ENCODE measurements around the gene RCAN1. TPM values are rescaled to one million over a fixed set of nuclear protein-coding genes. Genes with fewer than 3 reads are reported as not detected.
"Not testable (repeated sequence)": the region's sequence is repeated elsewhere in the genome, so short reads cannot be mapped to it uniquely, and the experiment has no call there.

Gene RCAN1
- polyA plus RNA-seq, 2 of the 4 experiments (the other 2 are of a cell fraction) = 10.2 to 11.9 TPM

- WGBS (ENCODE audit: missing lambda C conversion rate) = 45% methylated on average over 2 of the region's 2 CpGs
- CTCF ChIA-PET = interaction anchor here (2.3 kb wide), 1 partner anchor 96 kb away, joined by 6 read pairs; no protein-coding TSS in a partner anchor
- POLR2A ChIA-PET = no interaction called here
- no peaks in the 10 kb centered on the region for H3K9me3 ChIP-seq
- no peak overlapping the region for H3K4me2 ChIP-seq
- no peak overlapping the region for H3K27ac ChIP-seq
- FAIRE-seq (no peak), ATAC-seq (no peak), DNase-seq (ENCODE audit: low read depth in 1 of 2, low spot score in 1 of 2) (no peak)
- no peak overlapping the region for H3K4me3 ChIP-seq
- H3K4me1 ChIP-seq = no peaks in the 10 kb centered on the region
- TF ChIP-seq POLR2AphosphoS2 (conservative IDR thresholded peaks at IDR 0.05; ENCODE audit: low read length) = no peak
- TF ChIP-seq POLR2A (IDR thresholded peaks at IDR 0.05; ENCODE audit: low read length) = no peak
- no peak for TF ChIP-seq RARB (CRISPR knock-in tag; IDR thresholded peaks at IDR 0.05)
- TF ChIP-seq ELK1 (IDR thresholded peaks at IDR 0.05; ENCODE audit: low read depth, low read length) = no peak
- TF ChIP-seq RNF2 (IDR thresholded peaks at IDR 0.05; ENCODE audit: borderline replicate concordance, low read depth) = no peak
- no peak for TF ChIP-seq NFE2L2 (conservative IDR thresholded peaks at IDR 0.05; ENCODE audit: low read length)
Observed at GRCh38 chr21:34606621-34607020, 8.3 kb downstream of the RCAN1 start.

- ATAC-seq = no peak
- Histone ChIP-seq H3K4me1 (no peaks in the 10 kb centered on the region), H3K27ac (no peak overlapping the region), H3K9me3 (no peaks in the 10 kb centered on the region), H3K4me3 (no peak overlapping the region), H3K4me2 (no peak overlapping the region)
- no peak for FAIRE-seq
- no peak for TF ChIP-seq EHMT2 (IDR thresholded peaks at IDR 0.05; ENCODE audit: low read depth)
- TF ChIP-seq HDAC2 (IDR thresholded peaks at IDR 0.05) = no peak
- TF ChIP-seq JUNB (IDR thresholded peaks at IDR 0.05) = no peak
- no peak for TF ChIP-seq MAFK (IDR thresholded peaks at IDR 0.05; ENCODE audit: partially characterized antibody)
- no peak for TF ChIP-seq ZFP36 (IDR thresholded peaks at IDR 0.05; ENCODE audit: borderline replicate concordance, partially characterized antibody)
- no peak for TF ChIP-seq RAD21 (conservative IDR thresholded peaks at IDR 0.05 in 1 of 2, IDR thresholded peaks at IDR 0.05 in 1 of 2)
- TF ChIP-seq FOSB (CRISPR knock-in tag; IDR thresholded peaks at IDR 0.05) = no peak
- no peak for TF ChIP-seq EP300 (IDR thresholded peaks at IDR 0.05)
- TF ChIP-seq MAX (IDR thresholded peaks at IDR 0.05) = no peak
- TF ChIP-seq POLR2AphosphoS2 (conservative IDR thresholded peaks at IDR 0.05; ENCODE audit: low read length) = no peak
- no peak for TF ChIP-seq JUN (IDR thresholded peaks at IDR 0.05)
- no peak for TF ChIP-seq NR3C1 (IDR thresholded peaks at IDR 0.05)
- TF ChIP-seq, protein P1, sequence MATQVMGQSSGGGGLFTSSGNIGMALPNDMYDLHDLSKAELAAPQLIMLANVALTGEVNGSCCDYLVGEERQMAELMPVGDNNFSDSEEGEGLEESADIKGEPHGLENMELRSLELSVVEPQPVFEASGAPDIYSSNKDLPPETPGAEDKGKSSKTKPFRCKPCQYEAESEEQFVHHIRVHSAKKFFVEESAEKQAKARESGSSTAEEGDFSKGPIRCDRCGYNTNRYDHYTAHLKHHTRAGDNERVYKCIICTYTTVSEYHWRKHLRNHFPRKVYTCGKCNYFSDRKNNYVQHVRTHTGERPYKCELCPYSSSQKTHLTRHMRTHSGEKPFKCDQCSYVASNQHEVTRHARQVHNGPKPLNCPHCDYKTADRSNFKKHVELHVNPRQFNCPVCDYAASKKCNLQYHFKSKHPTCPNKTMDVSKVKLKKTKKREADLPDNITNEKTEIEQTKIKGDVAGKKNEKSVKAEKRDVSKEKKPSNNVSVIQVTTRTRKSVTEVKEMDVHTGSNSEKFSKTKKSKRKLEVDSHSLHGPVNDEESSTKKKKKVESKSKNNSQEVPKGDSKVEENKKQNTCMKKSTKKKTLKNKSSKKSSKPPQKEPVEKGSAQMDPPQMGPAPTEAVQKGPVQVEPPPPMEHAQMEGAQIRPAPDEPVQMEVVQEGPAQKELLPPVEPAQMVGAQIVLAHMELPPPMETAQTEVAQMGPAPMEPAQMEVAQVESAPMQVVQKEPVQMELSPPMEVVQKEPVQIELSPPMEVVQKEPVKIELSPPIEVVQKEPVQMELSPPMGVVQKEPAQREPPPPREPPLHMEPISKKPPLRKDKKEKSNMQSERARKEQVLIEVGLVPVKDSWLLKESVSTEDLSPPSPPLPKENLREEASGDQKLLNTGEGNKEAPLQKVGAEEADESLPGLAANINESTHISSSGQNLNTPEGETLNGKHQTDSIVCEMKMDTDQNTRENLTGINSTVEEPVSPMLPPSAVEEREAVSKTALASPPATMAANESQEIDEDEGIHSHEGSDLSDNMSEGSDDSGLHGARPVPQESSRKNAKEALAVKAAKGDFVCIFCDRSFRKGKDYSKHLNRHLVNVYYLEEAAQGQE (IDR thresholded peaks at IDR 0.05) = no peak
- TF ChIP-seq CBX8 (IDR thresholded peaks at IDR 0.05) = no peak
- no peak for TF ChIP-seq ATOH8 (CRISPR knock-in tag; IDR thresholded peaks at IDR 0.05; ENCODE audit: low read depth)
- no peak for TF ChIP-seq CHD2 (IDR thresholded peaks at IDR 0.05; ENCODE audit: low read length, partially characterized antibody)
- WGBS (ENCODE audit: missing lambda C conversion rate) = 90% methylated on average over 7 of the region's 7 CpGs
- POLR2A ChIA-PET = no interaction called here
- DNase-seq (ENCODE audit: low read depth in 1 of 2, low spot score in 1 of 2) = no peak
- CTCF ChIA-PET = interaction anchor here (0.6 to 2.3 kb wide), 3 partner anchors 24 to 96 kb away, joined by 4 to 6 read pairs (median 4); no protein-coding TSS in a partner anchor
Observed at GRCh38 chr21:34606051-34606450, 8.9 kb downstream of the RCAN1 start.

DNA sequence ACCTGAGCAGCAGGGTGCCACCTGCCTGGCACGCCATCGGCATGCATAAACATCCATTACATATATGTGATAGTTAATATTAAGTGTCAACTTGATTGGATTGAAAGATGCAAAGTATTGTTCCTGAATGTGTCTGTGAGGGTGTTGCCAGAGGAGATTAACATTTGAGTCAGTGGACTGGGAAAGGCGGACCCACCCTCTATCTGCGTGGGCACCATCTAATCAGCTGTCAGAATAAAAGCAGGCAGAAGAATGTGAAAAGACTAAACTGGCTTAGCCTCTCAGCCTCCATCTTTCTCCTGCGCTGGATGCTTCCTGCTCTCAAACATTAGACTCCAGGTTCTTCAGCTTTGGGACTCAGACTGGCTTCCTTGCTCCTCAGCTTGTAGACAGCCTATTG is 10.0 kb downstream of the RCAN1 start:
- DNase-seq (ENCODE audit: low read depth in 1 of 2, low spot score in 1 of 2); H3K27ac ChIP-seq; ATAC-seq; H3K4me1 ChIP-seq; H3K9me3 ChIP-seq; H3K4me2 ChIP-seq; FAIRE-seq; POLR2A ChIA-PET; H3K4me3 ChIP-seq: not testable (repeated sequence)
- CTCF ChIA-PET = interaction anchor here (1.1 to 3.8 kb wide), 4 partner anchors 13 to 237 kb away, joined by 3 to 24 read pairs (median 4); no protein-coding TSS in a partner anchor
- WGBS (ENCODE audit: missing lambda C conversion rate) = 93% methylated on average over 5 of the region's 5 CpGs
